IMR-90 (cell line): ENCODE measurements around the gene DTD1. TPM values are rescaled to one million over a fixed set of nuclear protein-coding genes. Genes with fewer than 3 reads are reported as not detected.

Experiments used
- ATAC-seq: fragments of 200-7000 bp; cut with Tn5 transposase; 2 replicates; pipeline ENCODE4 v1.9.1; 2020; ENCODE audit warnings: low read depth, mild to moderate bottlenecking, moderate library complexity
- BruUV-seq: library from RNA; stranded (reverse); fragments of 400-500 nt; replicated peaks from 2 replicates; lab custom pipeline; 2021; lab: Mats Ljungman, UMichigan
- CTCF ChIA-PET: fragments of 300-600 bp; formaldehyde crosslinking; extraction: SDS; loops from one replicate; lab custom pipeline; 2021; ENCODE audit warnings: antibody characterized with exemption; lab: Yijun Ruan, JAX
- POLR2A ChIA-PET: fragments of 300-600 bp; sonication (Branson Sonifier 250); formaldehyde crosslinking; loops from one replicate; lab custom pipeline; 2022; ENCODE audit warnings: antibody characterized with exemption; ENCODE audit not compliant: unreplicated experiment; lab: Charles Lee
- DNase-seq: peaks from one replicate; pipeline ENCODE4 v3.0.0; 2013
- H2AFZ ChIP-seq: replicated peaks from 2 replicates; pipeline ENCODE3; 2013; ENCODE audit warnings: low read length, mild to moderate bottlenecking; ENCODE audit not compliant: poor library complexity
- H2AK5ac ChIP-seq: 2 replicates; pipeline ENCODE4 v1.6.1; 2013; ENCODE audit warnings: low read depth, low read length, inconsistent platforms
- H2AK9ac ChIP-seq: replicated peaks from 2 replicates; pipeline ENCODE3; 2013; ENCODE audit warnings: mild to moderate bottlenecking, low read depth, low read length, moderate library complexity; ENCODE audit not compliant: poor library complexity
- H2BK120ac ChIP-seq: 2 replicates; pipeline ENCODE4 v1.6.1; 2013; ENCODE audit warnings: low read depth, low read length, inconsistent platforms
- H2BK15ac ChIP-seq: 3 replicates; pipeline ENCODE4 v1.6.1; 2013; ENCODE audit warnings: low read depth, low read length, inconsistent platforms
- H2BK20ac ChIP-seq: 2 replicates; pipeline ENCODE4 v1.6.1; 2013; ENCODE audit warnings: low read depth, mild to moderate bottlenecking, inconsistent platforms, low read length, moderate library complexity
- H2BK5ac ChIP-seq: 2 replicates; pipeline ENCODE4 v1.6.1; 2013; ENCODE audit warnings: mild to moderate bottlenecking, low read depth, low read length, inconsistent platforms; ENCODE audit not compliant: poor library complexity, severe bottlenecking
- H3K14ac ChIP-seq: replicated peaks from 2 replicates; pipeline ENCODE4 v1.6.1; 2013; ENCODE audit warnings: low read depth, low read length, inconsistent platforms
- H3K18ac ChIP-seq: 2 replicates; pipeline ENCODE4 v1.6.1; 2013; ENCODE audit warnings: low read depth, low read length, control low read depth
- H3K23ac ChIP-seq: 2 replicates; pipeline ENCODE4 v1.6.1; 2013; ENCODE audit warnings: low read depth, low read length, inconsistent platforms
- H3K27ac ChIP-seq: 2 replicates; pipeline ENCODE4 v1.5.1; 2013; ENCODE audit warnings: mild to moderate bottlenecking, control low read depth, low read length; ENCODE audit not compliant: insufficient read depth
- H3K27me3 ChIP-seq: 2 replicates; pipeline ENCODE4 v1.6.1; 2013; ENCODE audit warnings: low read length; ENCODE audit not compliant: control insufficient read depth, insufficient read depth
- H3K36me3 ChIP-seq: 2 replicates; pipeline ENCODE4 v1.6.1; 2013; ENCODE audit warnings: low read length, mixed read lengths; ENCODE audit not compliant: control insufficient read depth, insufficient read depth
- H3K4ac ChIP-seq: 2 replicates; pipeline ENCODE4 v1.6.1; 2013; ENCODE audit warnings: low read depth, low read length, inconsistent platforms
- H3K4me1 ChIP-seq: 2 replicates; pipeline ENCODE4 v1.6.1; 2013; ENCODE audit warnings: low read length, mixed read lengths; ENCODE audit not compliant: control insufficient read depth, insufficient read depth
- H3K4me2 ChIP-seq: 2 replicates; pipeline ENCODE4 v1.6.1; 2013; ENCODE audit warnings: low read depth, mild to moderate bottlenecking, control low read depth, low read length, moderate library complexity
- H3K4me3 ChIP-seq: 2 replicates; pipeline ENCODE4 v1.5.1; 2013; ENCODE audit warnings: low read depth, mild to moderate bottlenecking, control low read depth, low read length, moderate library complexity; ENCODE audit not compliant: insufficient read depth
- H3K56ac ChIP-seq: 2 replicates; pipeline ENCODE4 v1.6.1; 2013; ENCODE audit warnings: low read length, inconsistent platforms; ENCODE audit not compliant: insufficient read depth; ENCODE audit errors: extremely low read depth
- H3K79me1 ChIP-seq, 2 experiments: 2 replicates each; pipeline ENCODE4 v1.6.1; 2013; ENCODE audit warnings: low read length in 2 of 2, inconsistent platforms in 1 of 2, low read depth in 1 of 2
- H3K9ac ChIP-seq: 2 replicates; pipeline ENCODE4 v1.6.1; 2013; ENCODE audit warnings: low read depth, low read length, control low read depth
- H3K9me1 ChIP-seq: 2 replicates; pipeline ENCODE4 v1.6.1; 2013; ENCODE audit warnings: low read length, inconsistent platforms; ENCODE audit not compliant: insufficient read depth
- H3K9me3 ChIP-seq: 2 replicates; pipeline ENCODE4 v1.6.1; 2013; ENCODE audit warnings: low read length; ENCODE audit not compliant: control insufficient read depth, insufficient read depth
- H4K20me1 ChIP-seq: 2 replicates; pipeline ENCODE4 v1.6.1; 2013; ENCODE audit warnings: low read length, inconsistent platforms; ENCODE audit not compliant: insufficient read depth
- H4K5ac ChIP-seq: 2 replicates; pipeline ENCODE4 v1.6.1; 2013; ENCODE audit warnings: mild to moderate bottlenecking, low read depth, low read length, control low read depth
- H4K8ac ChIP-seq, 2 experiments: 2 replicates each; pipeline ENCODE4 v1.6.1; 2013; ENCODE audit warnings: low read depth in 2 of 2, low read length in 2 of 2, control low read depth in 1 of 2, inconsistent platforms in 1 of 2
- H4K91ac ChIP-seq: 2 replicates; pipeline ENCODE4 v1.6.1; 2013; ENCODE audit warnings: low read depth, low read length, inconsistent platforms; ENCODE audit not compliant: insufficient read depth
- BHLHE40 ChIP-seq: fragments of 150-350 bp; IDR thresholded peaks from 2 replicates; pipeline ENCODE4 v1.6.1; 2016; ENCODE audit warnings: mild to moderate bottlenecking, low read depth, low read length
- CEBPB ChIP-seq: IDR thresholded peaks from 2 replicates; pipeline ENCODE4 v1.6.1; 2012; ENCODE audit warnings: low read depth, low read length, improper control_type of control experiment
- CHD1 ChIP-seq: IDR thresholded peaks from 2 replicates; pipeline ENCODE4 v1.6.1; 2012; ENCODE audit warnings: low read depth, low read length, improper control_type of control experiment
- CTCF ChIP-seq: conservative IDR thresholded peaks from 2 replicates; pipeline ENCODE4 v1.5.1; 2012; ENCODE audit warnings: mild to moderate bottlenecking, low read depth, low read length, improper control_type of control experiment
- ELK1 ChIP-seq: fragments of 150-350 bp; IDR thresholded peaks from 2 replicates; pipeline ENCODE4 v1.6.1; 2016; ENCODE audit warnings: low read depth, mild to moderate bottlenecking, low read length, moderate library complexity, borderline replicate concordance
- FOS ChIP-seq: fragments of 150-350 bp; IDR thresholded peaks from 2 replicates; pipeline ENCODE4 v1.6.1; 2016; ENCODE audit warnings: low read depth, low read length
- MAFK ChIP-seq: IDR thresholded peaks from 2 replicates; pipeline ENCODE4 v1.6.1; 2012; ENCODE audit warnings: low read depth, low read length, improper control_type of control experiment
- MAZ ChIP-seq: IDR thresholded peaks from 2 replicates; pipeline ENCODE4 v1.6.1; 2012; ENCODE audit warnings: low read depth, mild to moderate bottlenecking, low read length, improper control_type of control experiment, moderate library complexity, borderline replicate concordance
- MXI1 ChIP-seq: IDR thresholded peaks from 2 replicates; pipeline ENCODE4 v1.6.1; 2012; ENCODE audit warnings: low read depth, mild to moderate bottlenecking, low read length, moderate library complexity, borderline replicate concordance
- NFE2L2 ChIP-seq: fragments of 150-350 bp; IDR thresholded peaks from 2 replicates; pipeline ENCODE4 v1.6.1; 2016; ENCODE audit warnings: low read depth, mild to moderate bottlenecking, low read length
- POLR2A ChIP-seq: IDR thresholded peaks from 2 replicates; pipeline ENCODE4 v1.6.1; 2012; ENCODE audit warnings: mild to moderate bottlenecking, low read depth, low read length
- RAD21 ChIP-seq: IDR thresholded peaks from 2 replicates; pipeline ENCODE4 v1.6.1; 2012; ENCODE audit warnings: low read length, improper control_type of control experiment
- RCOR1 ChIP-seq: IDR thresholded peaks from 2 replicates; pipeline ENCODE4 v1.6.1; 2012; ENCODE audit warnings: mild to moderate bottlenecking, low read length, improper control_type of control experiment; ENCODE audit not compliant: insufficient replicate concordance
- RFX5 ChIP-seq: IDR thresholded peaks from 2 replicates; pipeline ENCODE4 v1.8.0; 2012; ENCODE audit warnings: low read depth, mild to moderate bottlenecking, low read length, moderate library complexity
- SMC3 ChIP-seq: fragments of 150-350 bp; IDR thresholded peaks from 2 replicates; pipeline ENCODE4 v1.6.1; 2016; ENCODE audit warnings: low read depth, mild to moderate bottlenecking, antibody characterized with exemption, low read length, moderate library complexity
- USF2 ChIP-seq: fragments of 150-350 bp; IDR thresholded peaks from 2 replicates; pipeline ENCODE4 v1.6.1; 2017; ENCODE audit warnings: mild to moderate bottlenecking, antibody characterized with exemption, low read length, low read depth
- WGBS, 2 experiments: methylation state at CpG; one replicate each; pipeline versions ENCODE4 v1.1.5 to v1.1.7; 2013; ENCODE audit warnings: missing lambda C conversion rate in 2 of 2; ENCODE audit not compliant: insufficient read length in 1 of 2; ENCODE audit errors: extremely low coverage in 2 of 2; 5-methylcytosine and 5-hydroxymethylcytosine counted together
- dilution Hi-C: fragments of 300-500 bp; cut with HindIII; formaldehyde crosslinking; loops from one replicate; pipeline ENCODE4 v1.14.3; 2018; ENCODE audit warnings: low sequenced_read_pairs; ENCODE audit not compliant: unreplicated experiment
- in situ Hi-C: fragments of 300-500 bp; cut with MboI; formaldehyde crosslinking; loops from 3 replicates; pipeline ENCODE4 v1.14.3; 2019; ENCODE audit warnings: low sequenced_read_pairs, inconsistent platforms, mixed read lengths
- intact Hi-C: fragments of 100-400 bp; cut with micrococcal nuclease; formaldehyde crosslinking; loops from 2 replicates; pipeline ENCODE4 v1.10.0; 2022
- polyA plus RNA-seq, 3 experiments: library from polyadenylated mRNA; depleted of rRNA; stranded (reverse); fragments of >200 nt; gene quantifications; 2 replicates each; pipeline ENCODE4 v1.2.3, GENCODE V29; 2012; ENCODE audit warnings: low replicate concordance in 1 of 3
- total RNA-seq: library from RNA; depleted of rRNA; stranded (reverse); fragments of >200 nt; gene quantifications from 2 replicates; pipeline ENCODE4 v1.2.3, GENCODE V29; 2012

The DTD1 gene
- total and polyA plus RNA-seq, 2 of the 4 experiments (the other 2 are of a cell fraction), result 73.1 to 101 TPM

- Histone ChIP-seq H3K9me1 (no peaks in the 10 kb centered on the region; the same call in 1 of the 2 replicates), H2AK5ac (no peak overlapping the region), H3K23ac (no peak overlapping the region), H4K91ac (no peak overlapping the region), H4K20me1 (no peaks in the 10 kb centered on the region; the same call in 1 of the 2 replicates), H2AK9ac (no peak overlapping the region), H3K56ac (no peak overlapping the region), H3K9me3 (no peaks in the 10 kb centered on the region), H3K4me2 (no peak overlapping the region), H3K14ac (no peak overlapping the region), H3K27ac (no peak overlapping the region), H2BK120ac (no peak overlapping the region), H3K4ac (no peak overlapping the region), H2AFZ (no peak overlapping the region), H3K4me1 (no peaks in the 10 kb centered on the region), H3K36me3 (no peaks in the 10 kb centered on the region; the same call in 1 of the 2 replicates), H4K8ac (no peak overlapping the region), H3K18ac (no peak overlapping the region), H2BK20ac (no peak overlapping the region), H2BK15ac (no peak overlapping the region), H4K5ac (no peak overlapping the region), H3K4me3 (no peak overlapping the region), H3K27me3 (no peaks in the 10 kb centered on the region), H3K79me1 (peaks cover 4 to 18% of the 10 kb centered on the region in 2 experiments; a peak in 2 of 4 replicates), H3K9ac (no peak overlapping the region), H2BK5ac (no peak overlapping the region)
- TF ChIP-seq SMC3 (no peak), CEBPB (no peak), NFE2L2 (no peak), POLR2A (no peak), RCOR1 (no peak), FOS (no peak), MXI1 (no peak), MAFK (no peak), RAD21 (no peak), MAZ (no peak), BHLHE40 (no peak), USF2 (no peak), CHD1 (no peak), CTCF (no peak), ELK1 (no peak), RFX5 (no peak)
- no peak for ATAC-seq
- intact Hi-C loops (no loop called here), in situ Hi-C loops (no loop called here), dilution Hi-C loops (no loop called here)
- CTCF ChIA-PET, result no interaction called here
- WGBS, 2 experiments, result 83% methylated on average over 4 of the region's 8 CpGs; no CpG with 5 or more reads in 1 of the 2 experiments
- no peak for DNase-seq
- no TSS peak for BruUV-seq
- POLR2A ChIA-PET, result no interaction called here
Observed at GRCh38 chr20:18728165-18728869, 140.5 kb downstream of the DTD1 start.
